ENCODE data around the gene NCCRP1. TPM values are rescaled to one million over a fixed set of nuclear protein-coding genes. Genes with fewer than 3 reads are reported as not detected.

The NCCRP1 gene
- total RNA-seq, 1 donor from 2014 or later, result not detected

DNA sequence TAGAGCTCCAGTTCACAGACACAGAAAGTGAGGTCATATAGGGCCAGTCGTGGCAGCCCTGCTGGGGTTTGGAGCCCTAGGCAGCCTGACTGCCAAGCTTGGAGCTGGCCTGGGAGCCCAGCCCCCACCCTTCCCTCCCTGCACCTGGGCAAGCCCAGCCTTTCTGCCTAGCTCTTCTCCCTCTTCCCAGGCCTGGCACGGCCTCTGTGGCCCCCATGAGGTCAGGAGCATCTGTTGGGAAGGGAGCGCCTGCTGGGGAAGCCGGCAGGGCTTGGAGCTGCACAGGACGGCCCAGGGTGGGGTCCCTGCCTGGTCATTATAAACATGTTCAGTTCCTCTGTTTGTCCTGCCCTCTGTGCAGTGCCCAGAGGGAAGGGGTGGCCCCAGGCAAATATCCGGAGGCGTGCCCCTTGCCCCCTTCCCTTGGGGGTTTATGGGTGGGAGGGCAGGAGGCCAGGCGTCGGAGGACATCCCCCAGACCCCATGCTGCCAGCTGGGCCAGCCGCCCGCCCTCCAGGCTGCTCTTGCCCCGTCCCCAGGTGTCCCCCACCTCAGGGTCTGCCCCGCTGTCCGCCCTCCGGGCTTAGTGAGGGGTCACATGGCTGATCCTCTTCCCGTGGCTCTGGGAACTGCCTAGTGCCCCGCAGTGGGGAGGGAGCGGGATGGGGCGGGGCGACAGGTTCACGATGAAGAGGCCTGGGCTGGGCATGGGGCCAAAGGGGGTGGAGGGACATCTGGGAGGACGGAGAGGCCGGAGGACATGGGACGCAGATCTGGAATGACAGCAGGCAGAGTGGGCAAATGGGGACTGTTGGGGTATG lies 30.0 kb upstream of the NCCRP1 start:
- H3K4me3 Mint-ChIP-seq (ENCODE audit: unreplicated experiment), result no peak overlapping the region
- no peaks in the 10 kb centered on the region for H3K4me1 Mint-ChIP-seq (ENCODE audit: low read depth)
- no peak for DNase-seq (ENCODE audit: low spot score)

DNA sequence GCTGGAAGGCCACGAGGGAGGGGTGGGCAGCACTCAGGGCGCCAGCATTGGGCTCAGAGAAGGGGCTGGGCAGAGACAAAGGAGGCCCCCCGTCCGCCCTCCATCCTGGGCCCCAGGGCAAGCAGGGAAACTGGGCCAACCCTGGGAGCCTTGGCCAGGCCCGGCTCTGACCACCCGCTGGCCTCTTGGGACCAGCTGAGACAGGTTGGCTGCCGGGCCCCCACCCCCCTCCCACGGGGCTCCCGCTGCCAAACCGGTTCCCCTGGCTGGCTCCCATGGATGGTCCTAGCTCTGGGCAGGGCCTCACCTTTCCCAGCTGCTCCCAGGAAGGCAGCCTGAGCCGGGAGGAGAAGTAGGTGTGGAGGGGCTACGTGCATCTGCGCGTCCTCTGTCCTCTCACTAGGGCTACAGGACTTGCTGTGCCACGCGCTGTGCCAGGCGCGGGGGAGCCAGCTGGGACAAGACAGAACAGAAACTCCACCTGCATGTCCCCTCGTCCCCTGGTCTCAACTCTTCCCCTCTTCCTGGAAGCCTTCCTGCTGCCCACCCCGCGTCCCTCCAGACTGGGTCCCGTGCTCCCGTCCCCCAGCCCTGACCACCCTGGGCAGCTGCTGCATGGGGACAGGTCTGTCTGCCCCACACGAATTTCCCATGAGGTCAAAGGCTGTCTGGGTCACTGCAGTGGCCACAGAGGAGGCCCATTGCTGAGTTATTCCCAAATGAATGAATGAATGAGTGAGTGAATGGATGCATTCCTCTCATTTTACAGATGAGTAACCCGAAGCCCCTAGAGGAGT lies 29.1 kb upstream of the NCCRP1 start:
- TF ChIP-seq, protein P1, sequence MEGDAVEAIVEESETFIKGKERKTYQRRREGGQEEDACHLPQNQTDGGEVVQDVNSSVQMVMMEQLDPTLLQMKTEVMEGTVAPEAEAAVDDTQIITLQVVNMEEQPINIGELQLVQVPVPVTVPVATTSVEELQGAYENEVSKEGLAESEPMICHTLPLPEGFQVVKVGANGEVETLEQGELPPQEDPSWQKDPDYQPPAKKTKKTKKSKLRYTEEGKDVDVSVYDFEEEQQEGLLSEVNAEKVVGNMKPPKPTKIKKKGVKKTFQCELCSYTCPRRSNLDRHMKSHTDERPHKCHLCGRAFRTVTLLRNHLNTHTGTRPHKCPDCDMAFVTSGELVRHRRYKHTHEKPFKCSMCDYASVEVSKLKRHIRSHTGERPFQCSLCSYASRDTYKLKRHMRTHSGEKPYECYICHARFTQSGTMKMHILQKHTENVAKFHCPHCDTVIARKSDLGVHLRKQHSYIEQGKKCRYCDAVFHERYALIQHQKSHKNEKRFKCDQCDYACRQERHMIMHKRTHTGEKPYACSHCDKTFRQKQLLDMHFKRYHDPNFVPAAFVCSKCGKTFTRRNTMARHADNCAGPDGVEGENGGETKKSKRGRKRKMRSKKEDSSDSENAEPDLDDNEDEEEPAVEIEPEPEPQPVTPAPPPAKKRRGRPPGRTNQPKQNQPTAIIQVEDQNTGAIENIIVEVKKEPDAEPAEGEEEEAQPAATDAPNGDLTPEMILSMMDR (IDR thresholded peaks at IDR 0.05), result no peak
- Mint-ChIP-seq H3K27me3 (ENCODE audit: low read depth) (no peaks in the 10 kb centered on the region), H3K4me1 (ENCODE audit: low read depth) (no peaks in the 10 kb centered on the region), H3K27ac (ENCODE audit: unreplicated experiment) (no peak overlapping the region), H3K36me3 (ENCODE audit: low read depth) (peaks cover 7% of the 10 kb centered on the region), H3K9me3 (ENCODE audit: low read depth) (no peaks in the 10 kb centered on the region), H3K4me3 (ENCODE audit: unreplicated experiment) (no peak overlapping the region)
- no peak for DNase-seq (ENCODE audit: low spot score)

More for the DNA sequence above, 30.0 kb upstream of the NCCRP1 start:
- Mint-ChIP-seq H3K27me3 (ENCODE audit: low read depth) (no peaks in the 10 kb centered on the region), H3K27ac (ENCODE audit: unreplicated experiment) (no peak overlapping the region), H3K9me3 (ENCODE audit: low read depth) (no peaks in the 10 kb centered on the region), H3K36me3 (ENCODE audit: low read depth) (peaks cover 7% of the 10 kb centered on the region)
- TF ChIP-seq, protein P1 (IDR thresholded peaks at IDR 0.05), result no peak

DNA sequence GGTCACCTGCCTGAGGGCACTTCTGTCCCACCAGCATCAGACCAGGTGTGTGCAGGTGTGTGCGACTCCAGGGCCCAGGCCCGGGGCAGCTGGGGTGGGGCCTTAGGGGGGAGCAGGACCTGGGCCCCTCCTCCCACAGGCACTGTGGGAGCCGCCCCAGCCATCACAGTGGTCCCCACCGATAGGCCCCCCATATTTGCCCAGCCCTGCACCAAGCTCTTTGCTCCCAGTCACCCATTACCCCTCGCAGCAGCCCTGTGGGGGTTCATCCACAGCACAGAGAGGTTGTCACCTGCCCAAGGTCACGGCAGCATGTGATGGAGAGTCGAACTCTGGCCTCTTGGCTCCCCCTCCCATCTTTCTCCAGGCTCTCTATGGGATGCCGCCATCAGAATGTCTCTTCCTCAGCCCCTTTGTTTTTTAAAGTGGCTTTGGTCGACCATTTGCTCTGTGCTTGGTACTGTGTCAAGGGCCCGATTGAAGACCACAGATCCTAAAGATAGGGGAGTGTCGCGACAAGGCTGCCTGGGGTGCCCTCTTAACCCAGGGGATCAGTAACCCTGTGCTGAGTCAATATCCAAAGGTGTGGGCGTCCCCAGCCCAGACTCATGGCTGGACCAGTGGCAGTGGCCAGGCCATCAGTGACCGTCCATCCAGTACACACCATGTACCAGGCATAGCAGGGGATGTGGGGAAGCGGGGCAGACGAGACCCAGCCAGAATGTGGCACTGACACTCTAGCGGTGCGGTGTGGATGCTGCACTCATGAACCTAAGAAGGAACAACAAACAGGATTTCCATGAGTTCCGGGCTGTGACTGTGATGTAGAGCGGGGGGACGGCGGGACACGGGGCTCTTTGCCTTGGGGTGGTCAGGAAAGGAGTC lies 28.3 kb upstream of the NCCRP1 start:
- Mint-ChIP-seq H3K9me3 (ENCODE audit: low read depth) (no peaks in the 10 kb centered on the region), H3K27me3 (ENCODE audit: low read depth) (no peaks in the 10 kb centered on the region), H3K4me1 (ENCODE audit: low read depth) (no peaks in the 10 kb centered on the region), H3K4me3 (ENCODE audit: unreplicated experiment) (no peak overlapping the region), H3K36me3 (ENCODE audit: low read depth) (peaks cover 7% of the 10 kb centered on the region), H3K27ac (ENCODE audit: unreplicated experiment) (no peak overlapping the region)
- no peak for DNase-seq (ENCODE audit: low spot score)
- TF ChIP-seq, protein P1 (IDR thresholded peaks at IDR 0.05), result no peak

DNA sequence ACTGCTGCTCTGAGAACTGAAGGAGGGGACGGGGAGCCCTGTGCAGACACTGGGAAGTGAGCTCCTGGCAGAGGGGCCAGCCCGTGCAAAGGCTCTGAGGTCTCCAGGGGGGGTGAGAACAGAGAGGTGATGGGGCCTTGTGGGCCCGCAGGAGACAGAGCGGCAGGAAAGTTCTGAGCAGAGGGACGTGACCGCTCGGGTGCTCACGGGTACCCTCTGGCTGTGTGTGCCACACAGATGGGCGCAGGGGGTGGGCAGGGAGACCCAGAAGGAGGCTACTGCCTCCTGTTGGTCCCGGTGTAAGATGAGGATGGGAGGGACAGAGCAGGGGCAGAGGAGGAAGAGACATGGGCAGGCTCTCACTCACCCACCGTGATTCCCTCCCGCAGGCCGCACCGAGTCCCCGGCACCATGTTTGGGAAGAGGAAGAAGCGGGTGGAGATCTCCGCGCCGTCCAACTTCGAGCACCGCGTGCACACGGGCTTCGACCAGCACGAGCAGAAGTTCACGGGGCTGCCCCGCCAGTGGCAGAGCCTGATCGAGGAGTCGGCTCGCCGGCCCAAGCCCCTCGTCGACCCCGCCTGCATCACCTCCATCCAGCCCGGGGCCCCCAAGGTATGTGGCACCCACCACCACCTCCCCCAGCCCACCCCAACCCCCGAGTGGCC lies 27.5 kb upstream of the NCCRP1 start:
- Mint-ChIP-seq H3K27me3 (ENCODE audit: low read depth) (no peaks in the 10 kb centered on the region), H3K36me3 (ENCODE audit: low read depth) (peaks cover 7% of the 10 kb centered on the region), H3K9me3 (ENCODE audit: low read depth) (no peaks in the 10 kb centered on the region), H3K27ac (ENCODE audit: unreplicated experiment) (peak overlapping the region; percentile 33), H3K4me3 (ENCODE audit: unreplicated experiment) (no peak overlapping the region), H3K4me1 (ENCODE audit: low read depth) (no peaks in the 10 kb centered on the region)
- DNase-seq (ENCODE audit: low spot score), result no peak
- TF ChIP-seq, protein P1 (IDR thresholded peaks at IDR 0.05), result no peak

Data from chondrocyte (in vitro differentiated cells).